ENCODE measurements around the gene PRKCB. TPM values are rescaled to one million over a fixed set of nuclear protein-coding genes. Genes with fewer than 3 reads are reported as not detected.
A peak's percentile ranks its signal among the peaks of the same experiment; 100 is the strongest.

The PRKCB gene
- polyA plus RNA-seq, 1 donor from 2014 or later = 27.6 TPM

DNA sequence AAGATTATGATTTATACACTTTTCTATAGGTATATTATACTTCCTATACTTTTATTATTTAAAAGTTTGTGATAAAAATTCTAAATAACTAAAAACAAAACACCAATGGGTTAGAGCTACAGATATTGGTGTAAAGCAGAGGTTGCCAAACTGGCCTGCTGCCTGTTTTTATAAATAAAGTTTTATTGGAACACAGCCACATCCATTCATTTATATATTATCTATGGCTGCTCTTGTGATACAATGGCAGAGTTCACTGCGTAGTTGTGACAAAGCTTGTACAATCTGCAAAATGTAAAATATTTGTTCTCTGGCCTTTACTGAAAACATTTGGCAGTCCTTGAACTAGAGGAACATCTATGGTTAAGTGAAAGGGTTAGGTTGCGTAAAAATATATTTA is 208.7 kb downstream of the PRKCB start:
- Histone ChIP-seq H3K9me2 (ENCODE audit: insufficient read depth, low read length) (no peaks in the 10 kb centered on the region), H3F3A (ENCODE audit: insufficient read depth, low read length, poor library complexity, severe bottlenecking) (no peaks in the 10 kb centered on the region), H3K4me2 (ENCODE audit: low read length) (no peak overlapping the region), H3K36me3 (ENCODE audit: insufficient read depth, low read length) (no peaks in the 10 kb centered on the region), H3K9me3 (ENCODE audit: low read length) (no peaks in the 10 kb centered on the region), H3K27me3 (ENCODE audit: insufficient read depth, low read depth, low read length) (no peaks in the 10 kb centered on the region), H3K27ac (ENCODE audit: low read length) (no peak overlapping the region), H4K20me1 (ENCODE audit: insufficient read depth) (no peaks in the 10 kb centered on the region), H3K4me3 (ENCODE audit: low read length) (no peak overlapping the region), H3K9ac (ENCODE audit: low read length) (no peak overlapping the region), H3K79me2 (replicated peaks; ENCODE audit: insufficient read depth, low read length) (no peaks in the 10 kb centered on the region), H2AFZ (ENCODE audit: low read depth, low read length) (no peak overlapping the region)
- TF ChIP-seq POLR2AphosphoS5 (IDR thresholded peaks at IDR 0.05) (no peak), CTCF (IDR thresholded peaks at IDR 0.05; ENCODE audit: poor library complexity, severe bottlenecking) (no peak), TAF1 (IDR thresholded peaks at IDR 0.05; ENCODE audit: low read depth) (no peak), SMC3 (conservative IDR thresholded peaks at IDR 0.05; ENCODE audit: poor library complexity) (no peak), RAD21 (conservative IDR thresholded peaks at IDR 0.05) (no peak), MXI1 (conservative IDR thresholded peaks at IDR 0.05; ENCODE audit: poor library complexity, severe bottlenecking) (no peak)

GRCh38 chr16:24045641-24046040 is 209.9 kb downstream of the PRKCB start:
- Histone ChIP-seq H3K9me3 (ENCODE audit: low read length) (no peaks in the 10 kb centered on the region), H3K27ac (ENCODE audit: low read length) (no peak overlapping the region), H2AFZ (ENCODE audit: low read depth, low read length) (no peak overlapping the region), H3F3A (ENCODE audit: insufficient read depth, low read length, poor library complexity, severe bottlenecking) (no peaks in the 10 kb centered on the region), H3K9ac (ENCODE audit: low read length) (no peak overlapping the region), H3K9me2 (ENCODE audit: insufficient read depth, low read length) (no peaks in the 10 kb centered on the region), H3K4me2 (ENCODE audit: low read length) (no peak overlapping the region), H3K27me3 (ENCODE audit: insufficient read depth, low read depth, low read length) (no peaks in the 10 kb centered on the region), H3K4me3 (ENCODE audit: low read length) (no peak overlapping the region), H3K36me3 (ENCODE audit: insufficient read depth, low read length) (no peaks in the 10 kb centered on the region), H4K20me1 (ENCODE audit: insufficient read depth) (no peaks in the 10 kb centered on the region), H3K79me2 (replicated peaks; ENCODE audit: insufficient read depth, low read length) (no peaks in the 10 kb centered on the region)
- TF ChIP-seq CTCF (IDR thresholded peaks at IDR 0.05; ENCODE audit: poor library complexity, severe bottlenecking) (peak; percentile 97), EZH2 (IDR thresholded peaks at IDR 0.05; ENCODE audit: borderline replicate concordance, insufficient read depth, low read length, poor library complexity, severe bottlenecking) (no peak), EP300 (conservative IDR thresholded peaks at IDR 0.05; ENCODE audit: poor library complexity, severe bottlenecking) (no peak), RAD21 (conservative IDR thresholded peaks at IDR 0.05) (peak; percentile 99), SMC3 (conservative IDR thresholded peaks at IDR 0.05; ENCODE audit: poor library complexity) (peak; percentile 99)

GRCh38 chr16:24046442-24046841 is 210.7 kb downstream of the PRKCB start:
- Histone ChIP-seq H3K27ac (ENCODE audit: low read length) (no peak overlapping the region), H3K9me3 (ENCODE audit: low read length) (no peaks in the 10 kb centered on the region), H3K9ac (ENCODE audit: low read length) (no peak overlapping the region), H3K4me2 (ENCODE audit: low read length) (no peak overlapping the region), H3K9me2 (ENCODE audit: insufficient read depth, low read length) (no peaks in the 10 kb centered on the region), H2AFZ (ENCODE audit: low read depth, low read length) (no peak overlapping the region), H3K79me2 (replicated peaks; ENCODE audit: insufficient read depth, low read length) (no peaks in the 10 kb centered on the region), H3F3A (ENCODE audit: insufficient read depth, low read length, poor library complexity, severe bottlenecking) (no peaks in the 10 kb centered on the region), H3K4me3 (ENCODE audit: low read length) (no peak overlapping the region), H3K27me3 (ENCODE audit: insufficient read depth, low read depth, low read length) (no peaks in the 10 kb centered on the region), H3K36me3 (ENCODE audit: insufficient read depth, low read length) (no peaks in the 10 kb centered on the region), H4K20me1 (ENCODE audit: insufficient read depth) (no peaks in the 10 kb centered on the region)
- TF ChIP-seq REST (IDR thresholded peaks at IDR 0.05; ENCODE audit: borderline replicate concordance) (no peak), POLR2AphosphoS5 (IDR thresholded peaks at IDR 0.05) (no peak), SMC3 (conservative IDR thresholded peaks at IDR 0.05; ENCODE audit: poor library complexity) (no peak), EP300 (conservative IDR thresholded peaks at IDR 0.05; ENCODE audit: poor library complexity, severe bottlenecking) (no peak), CTCF (IDR thresholded peaks at IDR 0.05; ENCODE audit: poor library complexity, severe bottlenecking) (no peak), EZH2 (IDR thresholded peaks at IDR 0.05; ENCODE audit: borderline replicate concordance, insufficient read depth, low read length, poor library complexity, severe bottlenecking) (no peak), RAD21 (conservative IDR thresholded peaks at IDR 0.05) (no peak)

Measured in neural cell (in vitro differentiated cells).